Spleen (tissue), 11 donors: ENCODE results near the gene PCLO. TPM values are rescaled to one million over a fixed set of nuclear protein-coding genes. Genes with fewer than 3 reads are reported as not detected.

Source experiments
- DNase-seq: peaks from one replicate; pipeline ENCODE4 v3.0.0-alpha.2; 2020
- H3K27ac ChIP-seq, 8 donors: fragments of 200-600 bp; sonication (generic) in 7 of 8; 1 replicate in 4 of 8; 2 replicates in 4 of 8; pipeline versions ENCODE4 v1.5.0 to v1.8.0; 2016 to 2021; ENCODE audit warnings: inconsistent platforms in 4 of 8, mild to moderate bottlenecking in 4 of 8, moderate library complexity in 1 of 8
- H3K27me3 ChIP-seq, 7 donors: fragments of 200-600 bp; sonication (generic) in 6 of 7; replicated peaks in 1 of 7; 1 replicate in 4 of 7; 2 replicates in 3 of 7; pipeline versions ENCODE4 v1.5.0 to v1.8.0; 2016 to 2021; ENCODE audit warnings: inconsistent platforms in 3 of 7, mild to moderate bottlenecking in 1 of 7
- H3K36me3 ChIP-seq, 6 donors: fragments of 200-600 bp; sonication (generic) in 5 of 6; 1 replicate in 4 of 6; 2 replicates in 2 of 6; pipeline versions ENCODE4 v1.5.0 to v1.8.0; 2016 to 2021; ENCODE audit warnings: inconsistent platforms in 2 of 6
- H3K4me1 ChIP-seq, 6 donors: fragments of 200-600 bp; sonication (generic) in 5 of 6; 1 replicate in 3 of 6; 2 replicates in 3 of 6; pipeline versions ENCODE4 v1.5.0 to v1.8.0; 2016 to 2021; ENCODE audit warnings: inconsistent platforms in 3 of 6
- H3K4me3 ChIP-seq, 8 donors: fragments of 200-600 bp; sonication (generic) in 7 of 8; 1 replicate in 4 of 8; 2 replicates in 4 of 8; pipeline versions ENCODE4 v1.5.0 to v1.8.0; 2016 to 2021; ENCODE audit warnings: inconsistent platforms in 4 of 8, mild to moderate bottlenecking in 4 of 8, moderate library complexity in 2 of 8
- H3K9me3 ChIP-seq, 8 donors: fragments of 200-600 bp; sonication (generic) in 7 of 8; 1 replicate in 4 of 8; 2 replicates in 4 of 8; pipeline versions ENCODE4 v1.5.0 to v1.8.0; 2016 to 2021; ENCODE audit warnings: inconsistent platforms in 4 of 8
- CTCF ChIP-seq, 11 experiments: fragments of 200-600 bp in 7 of 11; fragments of 450-650 bp in 4 of 11; sonication (generic) in 4 of 11; IDR thresholded peaks in 8 of 11; conservative IDR thresholded peaks in 3 of 11; 1 replicate in 7 of 11; 2 replicates in 4 of 11; pipeline versions ENCODE4 v1.4.0 to v1.8.0; 2016 to 2021; ENCODE audit warnings: antibody characterized with exemption in 11 of 11, inconsistent platforms in 4 of 11, mild to moderate bottlenecking in 1 of 11
- POLR2A ChIP-seq, 3 donors: fragments of 450-650 bp; IDR thresholded peaks; one replicate each; pipeline ENCODE4 v1.5.1; 2017; ENCODE audit warnings: antibody characterized with exemption in 3 of 3, mild to moderate bottlenecking in 1 of 3
- POLR2AphosphoS5 ChIP-seq, 3 donors: sonication (generic); formaldehyde crosslinking; IDR thresholded peaks; one replicate each; pipeline ENCODE4 v1.5.1; 2017; ENCODE audit warnings: antibody characterized with exemption in 3 of 3
- WGBS, 5 donors: extraction: QIAGEN DNeasy Blood & Tissue Kit in 3 of 5; methylation state at CpG; one replicate each; pipeline versions ENCODE4 v1.1.5 to v1.1.7; 2013 to 2018; 5-methylcytosine and 5-hydroxymethylcytosine counted together
- intact Hi-C: fragments of 100-400 bp; cut with DNase I; formaldehyde crosslinking; loops from one replicate; pipeline ENCODE4 v1.15.0; 2023; ENCODE audit warnings: low total_unique reads
- polyA plus RNA-seq, 3 donors: library from polyadenylated mRNA; stranded (reverse); fragments of 200-250 nt; gene quantifications; one replicate each; pipeline ENCODE4 v1.2.1, GENCODE V29; 2013
- total RNA-seq, 7 donors: library from RNA; depleted of rRNA in 3 of 7; stranded (reverse); fragments of >200 nt in 3 of 7; fragmentation: NEBNext Ultra II Directional in 4 of 7; extraction: Animal tissue kit (Norgen Biotek cat#: 25700) in 4 of 7; gene quantifications; one replicate each; pipeline versions ENCODE4 v1.1.0 to v1.2.1, GENCODE V29; 2016 to 2021
- donor health status: healthy with polysubstance abuse.
- donor health status: DM: no; HTN: no; CAD: no; lungs with moderate emphysema.
- donor health status: DM: no; HTN: no; CAD: no.
- donor health status: Bipolar disorder and iron deficiency.
- donor health status: healthy.
- donor health status: DM: no; HTN: no; CAD: no.
- donor health status: DM: yes; HTN: yes; CAD: no.

PCLO gene
- total and polyA plus RNA-seq, 10 donors, result 0.05 to 9.9 (median 1.8) TPM

- Histone ChIP-seq H3K27ac (no peak overlapping the region), H3K4me3 (no peak overlapping the region), H3K27me3 (no peaks in the 10 kb centered on the region), H3K9me3 (peaks cover 0 to 8% (median 3%) of the 10 kb centered on the region in 8 donors), H3K36me3 (no peaks in the 10 kb centered on the region), H3K4me1 (no peaks in the 10 kb centered on the region)
- WGBS, 5 donors, result 73 to 87% (median 80%) methylated on average over 6 of the region's 6 CpGs
- no peak for DNase-seq
- intact Hi-C loops, result no loop called here
- no peak for TF ChIP-seq CTCF (IDR thresholded peaks at IDR 0.05 in 8 of 11, conservative IDR thresholded peaks at IDR 0.05 in 3 of 11)
- TF ChIP-seq POLR2AphosphoS5 (IDR thresholded peaks at IDR 0.05), result no peak
- no peak for TF ChIP-seq POLR2A (IDR thresholded peaks at IDR 0.05)
These were observed 296.8 kb downstream of the PCLO start for GRCh38 chr7:82865856-82866255.

- TF ChIP-seq POLR2A (IDR thresholded peaks at IDR 0.05), result no peak
- no peak for TF ChIP-seq CTCF (IDR thresholded peaks at IDR 0.05 in 8 of 11, conservative IDR thresholded peaks at IDR 0.05 in 3 of 11)
- no peak for TF ChIP-seq POLR2AphosphoS5 (IDR thresholded peaks at IDR 0.05)
- intact Hi-C loops, result no loop called here
These were observed 303.4 kb downstream of the PCLO start for GRCh38 chr7:82859106-82859850.

GRCh38 chr7:82851121-82851520 is 311.6 kb downstream of the PCLO start:
- DNase-seq, result no peak
- H3K4me3 ChIP-seq, result no peak overlapping the region
- TF ChIP-seq POLR2AphosphoS5 (IDR thresholded peaks at IDR 0.05), result no peak
- no peak for TF ChIP-seq CTCF (IDR thresholded peaks at IDR 0.05 in 8 of 11, conservative IDR thresholded peaks at IDR 0.05 in 3 of 11)
- no peaks in the 10 kb centered on the region for H3K27me3 ChIP-seq
- peaks cover 0 to 6% (median 0%) of the 10 kb centered on the region in 8 donors for H3K9me3 ChIP-seq
- H3K27ac ChIP-seq, result no peak overlapping the region
- intact Hi-C loops, result no loop called here
- no peaks in the 10 kb centered on the region for H3K4me1 ChIP-seq
- no peaks in the 10 kb centered on the region for H3K36me3 ChIP-seq
- WGBS, 5 donors, result 91 to 98% (median 94%) methylated on average over 4 of the region's 4 CpGs

More at GRCh38 chr7:82859106-82859850, 303.4 kb downstream of the PCLO start:
- Histone ChIP-seq H3K4me1 (no peaks in the 10 kb centered on the region), H3K4me3 (no peak overlapping the region), H3K9me3 (peaks cover 0 to 12% (median 4%) of the 10 kb centered on the region in 8 donors), H3K36me3 (no peaks in the 10 kb centered on the region), H3K27ac (no peak overlapping the region), H3K27me3 (no peaks in the 10 kb centered on the region)
- WGBS, 5 donors, result 52 to 90% (median 63%) methylated on average over 1 of the region's 1 CpG
- no peak for DNase-seq

- peaks cover 0 to 11% (median 3%) of the 10 kb centered on the region in 8 donors for H3K9me3 ChIP-seq
- intact Hi-C loops, result no loop called here
- no peak for DNase-seq
- no peak overlapping the region for H3K27ac ChIP-seq
- H3K27me3 ChIP-seq, result no peaks in the 10 kb centered on the region
- TF ChIP-seq POLR2A (IDR thresholded peaks at IDR 0.05), result no peak
- TF ChIP-seq CTCF (IDR thresholded peaks at IDR 0.05 in 8 of 11, conservative IDR thresholded peaks at IDR 0.05 in 3 of 11), result no peak
- no peak for TF ChIP-seq POLR2AphosphoS5 (IDR thresholded peaks at IDR 0.05)
- 89 to 97% (median 93%) methylated on average over 1 of the region's 1 CpG for WGBS, 5 donors
- no peaks in the 10 kb centered on the region for H3K4me1 ChIP-seq
- H3K36me3 ChIP-seq, result no peaks in the 10 kb centered on the region
- H3K4me3 ChIP-seq, result no peak overlapping the region
These were observed 320.9 kb downstream of the PCLO start for GRCh38 chr7:82841828-82842227.
